Fibroblast of lung (primary cell): ENCODE measurements around the gene SHROOM3.

Experiments
- CTCF ChIP-seq, 2 donors: IDR thresholded peaks in 1 of 2; conservative IDR thresholded peaks in 1 of 2; 1 replicate in 1 of 2; 2 replicates in 1 of 2; pipeline ENCODE4 v1.5.1; 2011 to 2012; ENCODE audit warnings: low read length in 2 of 2, control low read depth in 1 of 2, inconsistent platforms in 1 of 2, low read depth in 1 of 2, mild to moderate bottlenecking in 1 of 2
- EZH2 ChIP-seq: IDR thresholded peaks from 2 replicates; pipeline ENCODE4 v1.5.1; 2012; ENCODE audit warnings: low read length, control low read depth, mild to moderate bottlenecking; ENCODE audit errors: missing control alignments

GRCh38 chr4:76484654-76485053 is 49.6 kb downstream of the SHROOM3 start:
- no peak for TF ChIP-seq CTCF (conservative IDR thresholded peaks at IDR 0.05 in 1 of 2, IDR thresholded peaks at IDR 0.05 in 1 of 2; ENCODE audit: low read depth in 1 of 2, low read length in 2 of 2)
- no peak for TF ChIP-seq EZH2
